ENCODE results near the gene CUL3.

- TF ChIP-seq CTCF (IDR thresholded peaks at IDR 0.05; ENCODE audit: insufficient read depth, low read length) (no peak), POLR2AphosphoS5 (IDR thresholded peaks at IDR 0.05; ENCODE audit: low read depth) (no peak)
- TF ChIP-seq, protein P1, sequence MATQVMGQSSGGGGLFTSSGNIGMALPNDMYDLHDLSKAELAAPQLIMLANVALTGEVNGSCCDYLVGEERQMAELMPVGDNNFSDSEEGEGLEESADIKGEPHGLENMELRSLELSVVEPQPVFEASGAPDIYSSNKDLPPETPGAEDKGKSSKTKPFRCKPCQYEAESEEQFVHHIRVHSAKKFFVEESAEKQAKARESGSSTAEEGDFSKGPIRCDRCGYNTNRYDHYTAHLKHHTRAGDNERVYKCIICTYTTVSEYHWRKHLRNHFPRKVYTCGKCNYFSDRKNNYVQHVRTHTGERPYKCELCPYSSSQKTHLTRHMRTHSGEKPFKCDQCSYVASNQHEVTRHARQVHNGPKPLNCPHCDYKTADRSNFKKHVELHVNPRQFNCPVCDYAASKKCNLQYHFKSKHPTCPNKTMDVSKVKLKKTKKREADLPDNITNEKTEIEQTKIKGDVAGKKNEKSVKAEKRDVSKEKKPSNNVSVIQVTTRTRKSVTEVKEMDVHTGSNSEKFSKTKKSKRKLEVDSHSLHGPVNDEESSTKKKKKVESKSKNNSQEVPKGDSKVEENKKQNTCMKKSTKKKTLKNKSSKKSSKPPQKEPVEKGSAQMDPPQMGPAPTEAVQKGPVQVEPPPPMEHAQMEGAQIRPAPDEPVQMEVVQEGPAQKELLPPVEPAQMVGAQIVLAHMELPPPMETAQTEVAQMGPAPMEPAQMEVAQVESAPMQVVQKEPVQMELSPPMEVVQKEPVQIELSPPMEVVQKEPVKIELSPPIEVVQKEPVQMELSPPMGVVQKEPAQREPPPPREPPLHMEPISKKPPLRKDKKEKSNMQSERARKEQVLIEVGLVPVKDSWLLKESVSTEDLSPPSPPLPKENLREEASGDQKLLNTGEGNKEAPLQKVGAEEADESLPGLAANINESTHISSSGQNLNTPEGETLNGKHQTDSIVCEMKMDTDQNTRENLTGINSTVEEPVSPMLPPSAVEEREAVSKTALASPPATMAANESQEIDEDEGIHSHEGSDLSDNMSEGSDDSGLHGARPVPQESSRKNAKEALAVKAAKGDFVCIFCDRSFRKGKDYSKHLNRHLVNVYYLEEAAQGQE (IDR thresholded peaks at IDR 0.05; ENCODE audit: insufficient replicate concordance, low read depth), result no peak
Measured at GRCh38 chr2:224586127-224586695, 1.0 kb upstream of the CUL3 start.
